ENCODE results near the gene ABCA4.

The ABCA4 gene

DNA sequence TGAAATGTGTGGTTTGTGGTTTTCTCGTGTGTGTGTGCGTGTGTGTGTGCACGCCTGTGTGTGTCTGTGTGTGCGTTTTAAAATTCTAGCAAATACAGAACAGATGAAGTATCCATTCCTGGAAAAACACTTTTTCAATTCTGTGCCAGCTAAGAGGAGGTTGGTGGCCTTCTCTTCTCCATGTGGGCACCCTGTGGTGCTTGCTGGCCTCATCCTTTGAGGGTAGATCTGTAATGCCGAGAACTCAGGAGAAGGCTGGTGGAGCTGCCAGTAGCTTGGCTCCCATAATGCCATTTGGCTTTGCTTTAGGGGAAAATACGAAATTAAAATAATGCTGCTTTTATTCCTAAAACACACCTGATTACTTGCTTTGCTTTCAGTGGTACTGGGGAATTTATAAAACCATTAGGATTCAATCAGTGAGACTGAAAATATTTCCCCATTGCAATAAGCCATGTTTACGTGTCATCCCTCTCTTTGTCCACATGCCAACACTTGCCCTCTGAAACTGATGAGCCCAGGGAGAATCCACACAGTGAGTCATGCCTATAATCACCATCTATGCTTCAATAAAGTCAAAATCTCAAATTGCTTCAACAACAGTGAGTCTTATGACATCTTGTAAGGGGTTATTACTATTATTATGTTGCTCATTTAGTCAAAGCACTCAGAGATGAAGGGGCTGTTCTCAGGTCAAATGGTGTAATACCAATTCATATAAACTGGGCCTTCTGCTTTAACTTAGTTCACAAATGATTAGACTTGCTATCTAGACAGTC, 39.2 kb downstream of the ABCA4 start:
- Histone ChIP-seq H3F3A (ENCODE audit: low read depth) (no peaks in the 10 kb centered on the region), H3K4me3 (ENCODE audit: low read length, poor library complexity, severe bottlenecking) (no peak overlapping the region), H4K20me1 (ENCODE audit: insufficient read depth, low read length, poor library complexity, severe bottlenecking) (no peaks in the 10 kb centered on the region), H3K9me2 (replicated peaks; ENCODE audit: low read depth, low read length) (no peaks in the 10 kb centered on the region), H3K9me3 (ENCODE audit: insufficient read depth, low read depth, low read length) (no peaks in the 10 kb centered on the region), H3K27me3 (ENCODE audit: insufficient read depth, low read length, poor library complexity, severe bottlenecking) (no peaks in the 10 kb centered on the region), H2AFZ (ENCODE audit: low read length) (no peak overlapping the region; the same call in 1 of the 2 replicates), H3K4me2 (ENCODE audit: low read depth, low read length, poor library complexity, severe bottlenecking) (no peak overlapping the region), H3K4me1 (ENCODE audit: insufficient read depth, low read length, poor library complexity, severe bottlenecking) (peaks cover 95% of the 10 kb centered on the region), H3K36me3 (ENCODE audit: insufficient read depth, low read length) (no peaks in the 10 kb centered on the region), H3K79me2 (ENCODE audit: insufficient read depth, low read length) (no peaks in the 10 kb centered on the region), H3K9ac (ENCODE audit: low read depth, low read length, poor library complexity, severe bottlenecking) (peak overlapping the region; percentile 19)
- TF ChIP-seq CTCF (conservative IDR thresholded peaks at IDR 0.05; ENCODE audit: low read length) (no peak), EZH2phosphoT487 (IDR thresholded peaks at IDR 0.05; ENCODE audit: borderline replicate concordance) (no peak)

DNA sequence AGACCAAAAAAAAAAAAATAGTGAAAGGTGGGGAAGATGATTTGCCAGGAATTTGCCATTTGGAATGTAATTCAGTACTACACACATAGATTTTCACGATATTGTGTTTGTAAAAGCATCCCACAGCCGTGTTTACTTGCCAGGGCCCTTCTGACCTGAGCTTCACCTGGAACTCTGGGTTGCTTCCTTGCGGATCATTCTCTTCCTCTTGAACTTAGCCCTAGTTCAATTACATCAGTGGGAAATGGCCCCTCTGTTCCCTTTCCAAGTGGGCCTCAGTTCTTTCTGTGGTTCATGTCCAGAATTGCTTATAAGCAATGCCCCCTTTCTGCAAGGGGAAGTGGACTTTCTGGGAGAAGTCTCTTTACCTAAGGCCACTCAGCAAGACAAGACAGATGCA, 41.0 kb downstream of the ABCA4 start:
- no peak overlapping the region for H3K4me3 ChIP-seq (ENCODE audit: low read length, poor library complexity, severe bottlenecking)
- H3K4me2 ChIP-seq (ENCODE audit: low read depth, low read length, poor library complexity, severe bottlenecking) = no peak overlapping the region
- no peaks in the 10 kb centered on the region for H3K27me3 ChIP-seq (ENCODE audit: insufficient read depth, low read length, poor library complexity, severe bottlenecking)
- no peaks in the 10 kb centered on the region for H3K79me2 ChIP-seq (ENCODE audit: insufficient read depth, low read length)
- TF ChIP-seq EZH2phosphoT487 (IDR thresholded peaks at IDR 0.05; ENCODE audit: borderline replicate concordance) = no peak
- no peak for TF ChIP-seq CTCF (conservative IDR thresholded peaks at IDR 0.05; ENCODE audit: low read length)
- H3F3A ChIP-seq (ENCODE audit: low read depth) = no peaks in the 10 kb centered on the region
- peaks cover 91% of the 10 kb centered on the region for H3K4me1 ChIP-seq (ENCODE audit: insufficient read depth, low read length, poor library complexity, severe bottlenecking)
- H2AFZ ChIP-seq (ENCODE audit: low read length) = no peak overlapping the region
- H3K36me3 ChIP-seq (ENCODE audit: insufficient read depth, low read length) = no peaks in the 10 kb centered on the region
- no peaks in the 10 kb centered on the region for H4K20me1 ChIP-seq (ENCODE audit: insufficient read depth, low read length, poor library complexity, severe bottlenecking)
- H3K9me3 ChIP-seq (ENCODE audit: insufficient read depth, low read depth, low read length) = no peaks in the 10 kb centered on the region
- H3K9me2 ChIP-seq (replicated peaks; ENCODE audit: low read depth, low read length) = no peaks in the 10 kb centered on the region
- H3K9ac ChIP-seq (ENCODE audit: low read depth, low read length, poor library complexity, severe bottlenecking) = peak overlapping the region; percentile 23

DNA sequence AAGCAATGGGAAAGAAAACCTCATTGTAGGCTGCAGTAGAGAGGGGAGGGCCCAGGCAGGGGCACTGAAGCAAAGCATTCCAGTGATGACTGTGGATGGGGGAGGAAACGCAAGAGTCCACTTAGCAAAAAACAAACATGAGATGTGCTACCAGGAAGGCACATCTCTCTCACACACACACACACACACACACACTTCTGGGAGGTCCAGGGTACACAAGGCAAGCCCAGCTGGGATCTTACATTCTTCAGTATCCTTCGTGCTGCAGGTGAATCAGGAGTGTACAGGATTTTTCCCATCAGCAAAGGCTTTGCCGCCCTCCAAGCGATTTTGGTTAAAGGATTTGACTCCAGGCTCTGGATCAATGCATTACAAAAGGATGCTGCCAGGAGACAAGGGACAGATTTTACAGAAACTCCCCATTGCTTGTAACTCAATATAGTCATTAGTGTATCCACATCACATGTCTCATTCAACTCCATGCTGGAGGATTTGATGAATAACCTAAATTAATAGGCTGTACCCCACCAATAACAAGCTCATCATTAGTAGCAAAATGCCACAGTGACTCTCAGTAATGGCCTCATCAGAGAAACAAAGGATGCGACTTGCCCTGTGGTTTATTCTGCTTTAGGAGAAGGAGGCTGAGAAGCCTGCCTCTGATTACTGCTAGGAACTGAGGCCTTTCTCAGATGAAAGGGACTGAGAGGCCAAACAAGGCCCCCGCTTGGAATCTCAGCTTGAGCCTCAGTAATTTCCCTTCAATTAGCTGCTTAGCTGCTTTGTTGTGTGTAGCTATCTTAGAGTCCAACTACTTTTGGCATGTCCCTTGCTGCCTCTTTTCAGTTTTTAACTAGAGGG, 41.6 kb downstream of the ABCA4 start:
- no peaks in the 10 kb centered on the region for H3K27me3 ChIP-seq (ENCODE audit: insufficient read depth, low read length, poor library complexity, severe bottlenecking)
- H2AFZ ChIP-seq (ENCODE audit: low read length) = peak overlapping the region; percentile 29; the same call in 1 of the 2 replicates
- peak overlapping the region; percentile 23 for H3K9ac ChIP-seq (ENCODE audit: low read depth, low read length, poor library complexity, severe bottlenecking)
- no peaks in the 10 kb centered on the region for H3K9me2 ChIP-seq (replicated peaks; ENCODE audit: low read depth, low read length)
- H3K4me2 ChIP-seq (ENCODE audit: low read depth, low read length, poor library complexity, severe bottlenecking) = no peak overlapping the region
- H3K79me2 ChIP-seq (ENCODE audit: insufficient read depth, low read length) = no peaks in the 10 kb centered on the region
- H3F3A ChIP-seq (ENCODE audit: low read depth) = no peaks in the 10 kb centered on the region
- H3K4me3 ChIP-seq (ENCODE audit: low read length, poor library complexity, severe bottlenecking) = no peak overlapping the region
- TF ChIP-seq CTCF (conservative IDR thresholded peaks at IDR 0.05; ENCODE audit: low read length) = no peak
- TF ChIP-seq EZH2phosphoT487 (IDR thresholded peaks at IDR 0.05; ENCODE audit: borderline replicate concordance) = no peak
- no peaks in the 10 kb centered on the region for H3K9me3 ChIP-seq (ENCODE audit: insufficient read depth, low read depth, low read length)
- no peaks in the 10 kb centered on the region for H4K20me1 ChIP-seq (ENCODE audit: insufficient read depth, low read length, poor library complexity, severe bottlenecking)
- H3K36me3 ChIP-seq (ENCODE audit: insufficient read depth, low read length) = no peaks in the 10 kb centered on the region
- peaks cover 84% of the 10 kb centered on the region for H3K4me1 ChIP-seq (ENCODE audit: insufficient read depth, low read length, poor library complexity, severe bottlenecking)

Data from Loucy (cell line).